HG03280 (cell line): ENCODE data around the gene KIF25.

Experiments used
- ATAC-seq: cut with Tn5 transposase; IDR thresholded peaks from one replicate; pipeline ENCODE4 v1.9.1; 2021; ENCODE audit warnings: mild to moderate bottlenecking, moderate library complexity; ENCODE audit not compliant: unreplicated experiment

Gene KIF25

GRCh38 chr6:168082860-168083513 is 85.5 kb downstream of the KIF25 start:
- no peak for ATAC-seq

GRCh38 chr6:168083514-168083885 is 86.0 kb downstream of the KIF25 start:
- no peak for ATAC-seq

GRCh38 chr6:168084465-168085160 is 87.1 kb downstream of the KIF25 start:
- ATAC-seq: no peak

- no peak for ATAC-seq
Measured at GRCh38 chr6:168086066-168086465, 88.6 kb downstream of the KIF25 start.

GRCh38 chr6:168086616-168087015 is 89.1 kb downstream of the KIF25 start:
- ATAC-seq: no peak

- ATAC-seq: no peak
Measured at GRCh38 chr6:168087436-168088160, 90.1 kb downstream of the KIF25 start.

- no peak for ATAC-seq
Measured at GRCh38 chr6:168088161-168089053, 90.9 kb downstream of the KIF25 start.

GRCh38 chr6:168089186-168090063 is 92.0 kb downstream of the KIF25 start:
- ATAC-seq: no peak

GRCh38 chr6:168090064-168090690 is 92.7 kb downstream of the KIF25 start:
- ATAC-seq: no peak

GRCh38 chr6:168090706-168091105 is 93.2 kb downstream of the KIF25 start:
- no peak for ATAC-seq

GRCh38 chr6:168091381-168092264 is 94.2 kb downstream of the KIF25 start:
- no peak for ATAC-seq

GRCh38 chr6:168092541-168092940 is 95.1 kb downstream of the KIF25 start:
- ATAC-seq: no peak

GRCh38 chr6:168093071-168093505 is 95.6 kb downstream of the KIF25 start:
- ATAC-seq: no peak

GRCh38 chr6:168093634-168094033 is 96.2 kb downstream of the KIF25 start:
- ATAC-seq: no peak
